Endothelial cell of umbilical vein (primary cell): Measurements from ENCODE around the gene MGAT4A. TPM values are rescaled to one million over a fixed set of nuclear protein-coding genes. Genes with fewer than 3 reads are reported as not detected.

Experiments used
- BruUV-seq: library from RNA; stranded (reverse); fragments of 400-500 nt; replicated peaks from 2 replicates; lab custom pipeline; 2021; lab: Mats Ljungman, UMichigan
- CTCF ChIA-PET: fragments of 300-600, 350-600 bp; sonication (Branson Sonifier 250); formaldehyde crosslinking; loops from one replicate; lab custom pipeline; 2021; ENCODE audit warnings: antibody characterized with exemption, inconsistent platforms; lab: Charles Lee
- POLR2A ChIA-PET: fragments of 300-600, 350-600 bp; sonication (Branson Sonifier 250); formaldehyde crosslinking; loops from one replicate; lab custom pipeline; 2021; ENCODE audit warnings: antibody characterized with exemption, inconsistent platforms; lab: Charles Lee
- DNase-seq: peaks from one replicate; pipeline ENCODE4 v3.0.0-alpha.2; 2011; ENCODE audit warnings: low read depth, low spot score
- FAIRE-seq: peaks from 2 replicates; lab custom pipeline; 2011; peaks lifted over from hg19 to GRCh38; lab: Jason Lieb, UNC
- H2AFZ ChIP-seq: 2 replicates; pipeline ENCODE4 v1.6.0; 2012; ENCODE audit warnings: low read depth, low read length, control low read depth, inconsistent platforms
- H3K27ac ChIP-seq: 2 replicates; pipeline ENCODE4 v1.5.1; 2011; ENCODE audit warnings: low read depth, mild to moderate bottlenecking, control low read depth, low read length, moderate library complexity; ENCODE audit not compliant: insufficient read depth
- H3K27me3 ChIP-seq, 2 experiments: 2 replicates each; pipeline versions ENCODE4 v1.6.0 to v1.6.1; 2011; ENCODE audit warnings: low read length in 2 of 2, mixed read lengths in 1 of 2; ENCODE audit not compliant: control insufficient read depth in 2 of 2, insufficient read depth in 2 of 2
- H3K36me3 ChIP-seq, 2 experiments: 2 replicates in 1 of 2; 3 replicates in 1 of 2; pipeline ENCODE4 v1.5.1; 2011; ENCODE audit warnings: low read length in 2 of 2, mild to moderate bottlenecking in 1 of 2, moderate library complexity in 1 of 2; ENCODE audit not compliant: control insufficient read depth in 2 of 2, insufficient read depth in 2 of 2; ENCODE audit errors: extremely low read depth in 1 of 2
- H3K4me1 ChIP-seq: 3 replicates; pipeline ENCODE4 v1.5.1; 2011; ENCODE audit warnings: mild to moderate bottlenecking, low read length; ENCODE audit not compliant: control insufficient read depth, insufficient read depth; ENCODE audit errors: extremely low read depth
- H3K4me2 ChIP-seq: 2 replicates; pipeline ENCODE4 v1.6.1; 2011; ENCODE audit warnings: low read length, control low read depth, mixed read lengths; ENCODE audit not compliant: insufficient read depth
- H3K4me3 ChIP-seq, 3 experiments: fragments of 200-600 bp in 1 of 3; sonication (generic), shearing (Covaris generic) in 1 of 3; replicated peaks in 1 of 3; 2 replicates each; pipeline ENCODE4 v1.5.1; 2011 to 2016; ENCODE audit warnings: control low read depth in 3 of 3, low read length in 3 of 3, mild to moderate bottlenecking in 2 of 3, inconsistent platforms in 1 of 3, low read depth in 1 of 3, moderate library complexity in 1 of 3; ENCODE audit not compliant: insufficient read depth in 1 of 3
- H3K79me2 ChIP-seq: 2 replicates; pipeline ENCODE4 v1.6.0; 2012; ENCODE audit warnings: low read length, inconsistent platforms; ENCODE audit not compliant: control insufficient read depth, insufficient read depth
- H3K9ac ChIP-seq: replicated peaks from 2 replicates; pipeline ENCODE3; 2011; ENCODE audit warnings: low read length, control low read depth; ENCODE audit not compliant: insufficient read depth; ENCODE audit errors: extremely low read depth
- H3K9me1 ChIP-seq: replicated peaks from 3 replicates; pipeline ENCODE4 v1.6.0; 2011; ENCODE audit warnings: mild to moderate bottlenecking, low read length; ENCODE audit not compliant: control insufficient read depth, insufficient read depth; ENCODE audit errors: extremely low read depth
- H3K9me3 ChIP-seq: replicated peaks from 2 replicates; pipeline ENCODE4 v1.5.1; 2012; ENCODE audit warnings: low read length, inconsistent platforms; ENCODE audit not compliant: control insufficient read depth, insufficient read depth
- H4K20me1 ChIP-seq: replicated peaks from 2 replicates; pipeline ENCODE3; 2011; ENCODE audit warnings: mild to moderate bottlenecking, low read length; ENCODE audit not compliant: control insufficient read depth, insufficient read depth; ENCODE audit errors: extremely low read depth
- FOS ChIP-seq: IDR thresholded peaks from 2 replicates; pipeline ENCODE4 v1.6.1; 2011; ENCODE audit warnings: mild to moderate bottlenecking, low read length, moderate library complexity, borderline replicate concordance; ENCODE audit not compliant: insufficient read depth
- GATA2 ChIP-seq: IDR thresholded peaks from 2 replicates; pipeline ENCODE4 v1.7.0; 2011; ENCODE audit warnings: low read depth, mild to moderate bottlenecking, moderate library complexity, mixed read lengths, low read length; ENCODE audit not compliant: insufficient read length, insufficient read depth
- JUN ChIP-seq: IDR thresholded peaks from 2 replicates; pipeline ENCODE4 v1.6.1; 2011; ENCODE audit warnings: borderline replicate concordance, low read depth; ENCODE audit not compliant: insufficient read length, insufficient read depth
- MYC ChIP-seq: IDR thresholded peaks from one replicate; pipeline ENCODE4 v1.6.1; 2011; ENCODE audit warnings: mild to moderate bottlenecking, low read depth, low read length
- POLR2AphosphoS5 ChIP-seq: IDR thresholded peaks from 2 replicates; pipeline ENCODE4 v1.6.1; 2012; ENCODE audit warnings: low read depth, mild to moderate bottlenecking, control low read depth, low read length, moderate library complexity; ENCODE audit not compliant: insufficient read depth
- dilution Hi-C: fragments of 300-500 bp; cut with MboI; formaldehyde crosslinking; loops from one replicate; pipeline ENCODE4 v1.15.0; 2019; ENCODE audit warnings: low sequenced_read_pairs; ENCODE audit not compliant: extremely low pct_ligation_motif_present
- intact Hi-C: fragments of 100-400 bp; cut with micrococcal nuclease; formaldehyde crosslinking; loops from one replicate; pipeline ENCODE4 v1.10.0; 2022
- polyA plus RNA-seq, 4 experiments: library from polyadenylated mRNA; depleted of rRNA in 3 of 4; stranded (reverse) in 3 of 4; unstranded in 1 of 4; fragments of >200 nt; gene quantifications; 2 replicates each; pipeline versions ENCODE4 v1.2.1 to v1.2.3, GENCODE V29; 2011 to 2012; ENCODE audit warnings: missing spikeins in 1 of 4
- total RNA-seq: library from RNA; stranded (reverse); gene quantifications from 2 replicates; pipeline ENCODE4 v1.2.3, GENCODE V29; 2021
- TF ChIP-seq, protein P1 (sequence below), 2 donors: IDR thresholded peaks; 1 replicate in 1 of 2; 2 replicates in 1 of 2; pipeline ENCODE4 v1.5.1; 2011; ENCODE audit warnings: low read length in 2 of 2, mild to moderate bottlenecking in 2 of 2, moderate library complexity in 2 of 2, control low read depth in 1 of 2, inconsistent platforms in 1 of 2, low read depth in 1 of 2; ENCODE audit not compliant: insufficient read depth in 1 of 2; ENCODE audit errors: extremely low read depth in 1 of 2
- TF ChIP-seq, protein P2 (sequence below): IDR thresholded peaks from 2 replicates; pipeline ENCODE4 v1.6.1; 2011; ENCODE audit not compliant: insufficient read depth, insufficient read length

The MGAT4A gene
- total and polyA plus RNA-seq, 2 donors (not counting 3 experiments of a cell fraction or from before 2014, with no cell fraction given) = 9.2 to 42.2 TPM

DNA sequence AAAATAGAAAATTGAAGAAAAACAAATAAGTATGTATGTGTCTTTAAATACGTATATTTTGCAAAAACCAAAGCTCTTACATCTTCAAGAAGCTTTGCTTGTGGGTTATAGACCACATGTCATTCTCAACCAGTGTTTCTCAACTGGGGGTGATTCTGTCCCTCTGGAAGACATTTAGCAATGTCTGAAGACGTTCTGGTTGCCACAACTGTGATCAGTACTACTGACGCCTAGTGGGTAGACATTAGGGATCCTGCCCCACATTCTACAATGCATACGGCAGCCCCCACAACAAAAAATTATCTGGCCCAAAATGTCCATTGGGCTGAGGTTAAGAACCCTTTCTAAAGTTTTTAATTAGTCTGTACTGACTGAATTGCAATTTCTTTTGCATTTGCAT lies 74.1 kb downstream of the MGAT4A start:
- DNase-seq (no peak), FAIRE-seq (no peak)
- Histone ChIP-seq H3K9ac (no peak overlapping the region), H3K27ac (no peak overlapping the region), H3K4me2 (no peak overlapping the region), H3K36me3 (peaks cover 0 to under 1% of the 10 kb centered on the region in 2 experiments), H3K9me3 (no peaks in the 10 kb centered on the region), H4K20me1 (no peaks in the 10 kb centered on the region), H3K4me1 (no peaks in the 10 kb centered on the region), H3K27me3 (no peaks in the 10 kb centered on the region), H3K79me2 (peaks cover 16% of the 10 kb centered on the region), H3K9me1 (no peaks in the 10 kb centered on the region), H2AFZ (no peak overlapping the region), H3K4me3 (no peak overlapping the region)
- TF ChIP-seq, protein P1, sequence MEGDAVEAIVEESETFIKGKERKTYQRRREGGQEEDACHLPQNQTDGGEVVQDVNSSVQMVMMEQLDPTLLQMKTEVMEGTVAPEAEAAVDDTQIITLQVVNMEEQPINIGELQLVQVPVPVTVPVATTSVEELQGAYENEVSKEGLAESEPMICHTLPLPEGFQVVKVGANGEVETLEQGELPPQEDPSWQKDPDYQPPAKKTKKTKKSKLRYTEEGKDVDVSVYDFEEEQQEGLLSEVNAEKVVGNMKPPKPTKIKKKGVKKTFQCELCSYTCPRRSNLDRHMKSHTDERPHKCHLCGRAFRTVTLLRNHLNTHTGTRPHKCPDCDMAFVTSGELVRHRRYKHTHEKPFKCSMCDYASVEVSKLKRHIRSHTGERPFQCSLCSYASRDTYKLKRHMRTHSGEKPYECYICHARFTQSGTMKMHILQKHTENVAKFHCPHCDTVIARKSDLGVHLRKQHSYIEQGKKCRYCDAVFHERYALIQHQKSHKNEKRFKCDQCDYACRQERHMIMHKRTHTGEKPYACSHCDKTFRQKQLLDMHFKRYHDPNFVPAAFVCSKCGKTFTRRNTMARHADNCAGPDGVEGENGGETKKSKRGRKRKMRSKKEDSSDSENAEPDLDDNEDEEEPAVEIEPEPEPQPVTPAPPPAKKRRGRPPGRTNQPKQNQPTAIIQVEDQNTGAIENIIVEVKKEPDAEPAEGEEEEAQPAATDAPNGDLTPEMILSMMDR (IDR thresholded peaks at IDR 0.05; ENCODE audit: extremely low read depth in 1 of 2, insufficient read depth in 1 of 2, low read depth in 1 of 2, low read length in 2 of 2) = no peak
- no peak for TF ChIP-seq GATA2
- TF ChIP-seq, protein P2, sequence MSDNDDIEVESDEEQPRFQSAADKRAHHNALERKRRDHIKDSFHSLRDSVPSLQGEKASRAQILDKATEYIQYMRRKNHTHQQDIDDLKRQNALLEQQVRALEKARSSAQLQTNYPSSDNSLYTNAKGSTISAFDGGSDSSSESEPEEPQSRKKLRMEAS = no peak
- TF ChIP-seq JUN = no peak
- TF ChIP-seq POLR2AphosphoS5 = no peak
- no peak for TF ChIP-seq FOS
- TF ChIP-seq MYC = no peak
- dilution Hi-C loops = no loop called here
- no TSS peak for BruUV-seq
- ChIA-PET CTCF (interaction anchor here (1.1 to 1.3 kb wide), 2 partner anchors 11 to 13 kb away, joined by 3 to 4 read pairs; no protein-coding TSS in a partner anchor), POLR2A (no interaction called here)
- intact Hi-C loops = no loop called here
